T-helper 1 cell (primary cell): ENCODE data around the gene PTPRT.

Source experiments
- DNase-seq, 5 donors: peaks; one replicate each; pipeline ENCODE4 v3.0.0-alpha.2; 2012 to 2020

Gene PTPRT

DNA sequence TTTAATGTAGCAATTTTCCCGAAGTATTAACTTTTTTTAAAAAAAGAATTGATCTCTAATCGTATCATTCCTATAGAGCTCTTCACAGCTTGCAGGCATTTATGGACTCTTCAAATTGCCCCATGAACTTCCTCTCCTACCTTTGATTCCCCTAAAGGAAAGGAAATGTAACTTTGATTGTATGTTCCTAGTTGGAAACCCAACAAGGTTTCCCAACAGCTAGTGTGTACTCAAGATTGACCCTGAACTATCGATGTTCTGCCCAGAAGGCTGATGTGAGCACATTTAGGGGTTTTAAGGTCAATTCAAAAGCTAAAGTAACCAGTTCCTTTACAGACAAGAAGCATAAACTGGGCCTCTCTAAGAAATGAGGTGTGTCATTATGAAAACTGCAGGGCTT, 491.7 kb downstream of the PTPRT start:
- DNase-seq = no peak

GRCh38 chr20:42690842-42691437, 498.8 kb downstream of the PTPRT start:
- no peak for DNase-seq

DNA sequence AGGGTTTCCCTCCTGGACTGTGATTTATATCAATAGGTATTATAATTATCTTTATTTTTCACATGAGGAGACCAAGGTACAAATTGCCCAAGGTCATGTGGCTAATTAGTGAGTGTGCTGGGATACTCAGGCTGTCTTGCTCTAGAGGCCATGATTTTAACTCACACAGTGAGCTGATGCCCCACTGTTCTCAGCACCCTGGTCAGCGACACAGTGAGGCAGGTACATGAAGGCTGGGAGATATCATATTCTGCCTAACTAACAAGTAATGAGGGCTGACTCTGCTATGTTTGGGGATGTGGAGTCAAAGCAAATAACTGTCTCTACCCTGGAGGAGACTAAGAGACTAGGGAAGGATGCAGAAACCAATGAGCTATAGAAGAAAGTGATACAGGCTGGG, 501.1 kb downstream of the PTPRT start:
- DNase-seq = no peak

GRCh38 chr20:42686057-42686456, 503.6 kb downstream of the PTPRT start:
- no peak for DNase-seq

DNA sequence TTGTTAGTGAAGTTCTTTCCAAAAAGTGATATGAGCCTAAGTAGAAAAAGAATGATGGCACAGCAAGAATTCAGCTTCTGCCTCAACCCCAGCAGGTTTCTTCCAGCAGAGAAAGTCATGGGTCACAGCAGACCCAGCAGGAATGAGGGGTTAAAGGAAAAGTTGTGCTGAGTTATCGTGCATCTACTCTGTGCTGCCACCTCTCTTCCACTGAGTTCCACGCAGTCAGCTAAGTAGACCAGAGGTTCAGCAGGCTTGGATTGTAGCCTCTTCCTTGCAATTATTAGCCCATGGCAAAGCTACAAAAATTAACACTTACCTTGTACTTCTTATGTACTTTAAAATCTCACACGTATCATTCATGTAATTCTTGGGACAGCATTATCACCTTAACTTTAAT, 510.8 kb downstream of the PTPRT start:
- no peak for DNase-seq

DNA sequence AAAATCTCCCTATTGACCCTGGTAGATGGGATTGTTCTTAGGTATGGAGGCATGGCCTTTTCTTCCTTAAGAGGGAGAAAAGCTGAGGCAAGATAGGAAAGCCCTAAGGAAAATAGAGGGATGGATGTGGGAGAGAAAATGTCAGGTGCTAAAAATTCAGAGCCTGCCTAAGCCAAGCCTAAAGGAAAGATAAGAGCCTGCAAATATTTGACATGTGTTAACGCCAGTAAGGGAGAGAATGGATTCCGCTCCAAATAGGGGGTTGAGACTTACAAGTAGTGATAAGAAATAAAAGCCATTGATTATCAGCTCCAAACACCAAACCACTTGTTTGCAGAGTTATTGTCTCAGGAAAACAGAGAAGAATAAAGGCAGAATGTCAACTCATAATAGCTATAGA, 533.6 kb downstream of the PTPRT start:
- DNase-seq = no peak

- no peak for DNase-seq
These were observed 537.4 kb downstream of the PTPRT start for GRCh38 chr20:42652266-42652665.

GRCh38 chr20:42650191-42650746, 539.4 kb downstream of the PTPRT start:
- no peak for DNase-seq

DNA sequence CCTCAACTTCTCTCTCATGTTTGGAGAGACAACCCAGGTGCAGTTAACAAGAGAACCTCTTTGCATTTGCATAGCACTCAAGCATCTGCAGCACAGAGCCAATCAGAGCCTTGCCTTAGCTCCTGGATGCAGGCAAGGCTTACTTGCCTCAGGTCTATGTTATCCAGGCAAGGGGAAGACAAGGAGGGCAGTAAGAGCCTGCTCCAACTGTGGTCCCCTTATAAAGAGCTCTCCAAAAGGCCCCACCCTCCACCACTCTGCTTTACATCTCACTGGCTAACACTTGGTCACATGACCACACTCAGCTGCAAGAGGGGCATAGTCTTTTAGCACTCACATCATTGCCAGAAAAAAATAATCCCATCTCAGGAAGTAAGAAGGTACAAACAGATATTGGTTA, 540.0 kb downstream of the PTPRT start:
- DNase-seq = no peak

DNA sequence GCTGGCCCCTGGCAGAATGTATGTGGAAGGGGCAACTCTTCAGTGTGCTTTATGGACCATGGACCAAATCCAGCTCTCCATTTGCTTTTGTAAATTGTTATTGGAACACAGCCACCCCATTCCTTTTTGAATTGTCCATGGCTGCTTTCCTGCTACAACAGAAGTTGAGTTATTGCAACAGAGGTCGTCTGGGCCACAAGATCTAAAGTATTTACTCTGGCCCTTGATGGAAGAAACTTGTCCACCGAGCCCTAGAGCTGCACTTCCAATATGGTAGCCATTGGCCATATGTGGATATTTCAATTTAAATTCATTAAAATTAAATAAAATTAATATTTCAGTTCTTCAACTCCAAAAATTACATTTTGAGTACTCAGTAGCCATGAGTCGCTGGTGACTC, 543.5 kb downstream of the PTPRT start:
- DNase-seq = no peak

DNA sequence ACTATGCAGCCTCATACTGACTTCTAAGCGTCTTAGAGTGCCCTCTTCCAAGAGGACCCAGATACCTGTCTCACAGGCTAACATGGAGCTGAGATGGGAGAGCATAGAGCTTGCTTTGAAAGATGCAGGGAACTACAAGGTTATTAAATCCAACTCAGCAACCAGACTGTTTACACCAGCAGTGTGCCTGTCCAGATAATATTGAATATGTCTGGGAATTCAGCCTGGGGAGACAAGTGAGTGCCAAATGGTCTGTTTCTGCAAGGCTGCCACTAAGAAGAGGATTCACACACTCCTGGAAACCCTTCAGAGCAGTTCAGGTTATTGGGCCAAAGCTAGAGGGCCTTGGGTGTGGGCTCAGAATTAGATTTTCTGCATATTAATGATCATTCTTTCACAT, 547.8 kb downstream of the PTPRT start:
- DNase-seq = no peak

DNA sequence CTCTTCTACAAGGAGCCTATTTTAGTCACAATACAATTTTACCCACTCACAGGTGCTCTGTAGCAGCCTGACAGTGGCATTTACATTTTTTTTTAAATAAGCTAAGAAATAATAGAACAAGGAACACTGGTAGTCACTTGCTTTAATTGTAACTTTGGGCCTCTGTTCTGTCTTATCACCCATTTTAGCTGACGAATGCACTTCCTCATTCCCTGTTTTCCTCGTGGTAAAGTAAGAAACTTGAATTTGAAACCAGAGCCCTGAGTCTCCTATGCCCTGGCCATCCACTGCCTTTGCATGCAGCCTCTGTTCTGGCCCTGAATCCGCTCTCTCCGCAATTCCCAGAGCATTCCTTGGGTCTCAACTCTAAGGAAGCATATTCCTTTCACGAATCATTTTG, 550.6 kb downstream of the PTPRT start:
- DNase-seq = no peak

GRCh38 chr20:42635699-42636411, 553.9 kb downstream of the PTPRT start:
- no peak for DNase-seq

GRCh38 chr20:42634156-42634555, 555.5 kb downstream of the PTPRT start:
- DNase-seq = no peak

- no peak for DNase-seq
These were observed 561.0 kb downstream of the PTPRT start for GRCh38 chr20:42628683-42629082.

DNA sequence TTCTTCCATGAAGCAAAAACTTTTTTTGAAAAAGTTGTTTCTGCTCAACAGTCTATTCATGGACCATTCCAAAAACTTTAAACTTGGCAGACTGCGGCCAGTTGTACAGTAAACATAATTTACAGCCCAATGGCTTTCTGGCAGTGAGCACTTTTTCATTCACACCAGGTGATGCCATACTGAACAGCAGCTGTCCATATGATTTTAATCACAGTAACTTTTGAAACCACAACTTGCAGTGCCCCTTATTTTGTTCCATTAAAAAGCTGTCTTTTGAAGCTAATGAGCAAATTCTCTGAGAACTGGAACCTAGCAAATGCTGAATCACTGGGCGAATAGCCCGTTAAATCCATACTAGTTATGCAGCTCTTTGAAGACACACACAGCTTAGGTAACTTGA, 576.6 kb downstream of the PTPRT start:
- no peak for DNase-seq

DNA sequence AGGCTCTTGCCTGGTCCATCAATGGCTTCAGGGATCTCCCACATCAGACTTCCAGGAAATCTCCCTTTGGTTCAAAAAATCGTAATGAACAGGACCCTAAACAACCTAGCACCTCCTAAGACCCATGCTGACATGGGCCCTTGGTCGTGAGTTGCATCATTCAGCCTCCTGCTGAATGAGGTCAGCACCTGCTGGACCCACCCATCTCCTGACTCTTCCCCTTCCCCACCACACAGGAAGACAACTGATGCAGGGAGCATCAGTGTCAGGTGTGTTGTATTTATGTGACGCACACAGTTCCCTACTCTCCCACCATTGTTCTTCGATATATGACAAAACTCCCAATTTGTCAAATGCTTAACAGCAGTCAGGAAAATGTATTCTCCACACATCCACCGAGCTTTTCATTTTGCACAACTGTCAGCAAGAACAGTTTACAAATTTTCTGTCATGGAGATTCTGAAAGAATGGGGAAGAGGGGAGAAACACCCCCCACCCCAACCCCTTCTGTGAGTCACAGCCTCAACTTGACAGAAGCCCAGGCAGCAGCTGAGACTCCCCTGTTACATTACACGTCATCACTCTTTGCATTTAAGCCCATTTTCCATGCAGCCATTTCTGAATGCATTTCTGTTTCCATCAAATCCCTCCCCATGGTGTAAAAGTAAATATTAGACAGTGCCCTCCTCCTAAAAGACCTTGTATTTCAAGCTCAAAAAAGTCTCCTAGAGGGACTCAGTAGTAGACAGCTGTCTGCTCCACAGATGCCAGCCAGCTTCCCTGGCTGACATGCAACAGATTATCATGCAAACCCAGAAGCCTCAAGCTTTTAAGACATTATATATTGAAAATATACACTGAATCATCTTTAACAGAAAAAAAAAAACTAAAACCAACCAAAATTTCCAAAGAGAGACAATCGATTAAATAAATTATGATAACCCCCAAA, 577.5 kb downstream of the PTPRT start:
- DNase-seq = no peak

DNA sequence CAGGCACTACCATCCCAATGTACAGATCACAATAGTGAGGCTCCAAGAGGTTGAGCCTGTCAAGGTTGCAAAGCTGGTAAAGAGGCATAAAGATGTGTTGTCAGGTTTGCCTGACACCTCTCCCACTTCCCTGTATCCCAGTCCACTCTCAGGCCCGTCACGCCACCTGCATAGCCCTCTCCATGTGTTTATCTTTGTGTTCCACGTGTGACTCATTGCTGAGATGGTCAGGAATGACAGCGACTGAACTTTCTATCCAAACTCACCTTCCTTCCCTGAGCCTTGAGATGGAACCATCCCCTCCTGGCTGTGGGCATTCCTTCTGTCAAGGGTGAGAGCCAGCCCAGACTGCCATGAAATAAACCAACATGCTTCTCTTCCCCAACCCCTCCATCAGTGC, 578.3 kb downstream of the PTPRT start:
- DNase-seq = no peak

- no peak for DNase-seq
These were observed 579.6 kb downstream of the PTPRT start for GRCh38 chr20:42610070-42610469.

- DNase-seq = no peak
These were observed 580.1 kb downstream of the PTPRT start for GRCh38 chr20:42609618-42610017.

GRCh38 chr20:42604998-42605956, 584.4 kb downstream of the PTPRT start:
- no peak for DNase-seq

DNA sequence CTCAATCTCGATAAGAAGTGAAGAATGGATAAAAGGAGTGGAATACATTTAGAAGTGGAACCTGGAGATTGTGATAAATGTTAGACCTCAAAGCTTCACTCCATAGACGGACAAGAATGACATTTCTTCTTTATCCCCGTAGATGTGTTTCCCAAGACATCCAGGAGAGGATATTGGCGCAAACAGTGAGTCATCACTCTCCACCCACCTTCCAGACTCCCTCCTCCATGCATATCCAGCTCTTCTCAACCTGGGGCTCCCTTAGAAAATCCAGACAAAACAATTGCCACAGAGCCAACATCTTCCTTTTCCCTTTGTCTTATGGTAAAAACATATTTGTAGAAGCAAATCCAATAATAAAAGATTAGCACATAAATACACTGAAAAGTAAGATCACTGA, 586.1 kb downstream of the PTPRT start:
- no peak for DNase-seq
